ENCODE data around the gene SNX5.

Gene SNX5

GRCh38 chr20:17958373-17959256 is 10.0 kb downstream of the SNX5 start:
- no peak for DNase-seq

- DNase-seq: no peak
Observed at GRCh38 chr20:17957505-17958363, 10.9 kb downstream of the SNX5 start.

DNA sequence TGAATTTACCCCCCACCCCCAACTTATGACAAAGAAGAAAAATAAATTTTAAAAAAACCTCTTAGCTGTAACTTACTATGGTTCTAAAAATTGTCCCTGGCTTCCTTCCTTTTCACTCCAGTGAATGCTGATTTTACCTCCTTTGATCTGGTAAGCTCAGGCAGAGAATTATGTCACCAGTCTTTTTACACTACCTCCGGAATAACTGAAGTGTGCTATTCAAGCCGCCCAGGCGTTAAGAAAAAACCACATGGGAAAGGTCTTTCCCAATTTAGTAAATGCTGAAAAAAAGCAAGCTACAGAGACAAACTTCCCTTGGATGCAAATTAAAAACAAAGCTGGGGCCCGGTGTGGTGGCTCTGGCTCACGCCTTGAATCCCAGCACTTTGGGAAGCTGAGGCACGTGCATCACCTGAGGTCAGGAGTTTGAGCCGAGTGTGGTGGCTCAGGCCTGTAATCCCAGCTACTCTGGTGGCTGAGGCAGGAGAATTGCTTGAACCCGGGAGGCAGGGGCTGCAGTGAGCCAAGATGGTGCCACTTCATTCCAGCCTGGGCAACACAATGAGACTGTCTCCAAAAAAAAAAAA is 12.4 kb downstream of the SNX5 start:
- no peak for DNase-seq

DNA sequence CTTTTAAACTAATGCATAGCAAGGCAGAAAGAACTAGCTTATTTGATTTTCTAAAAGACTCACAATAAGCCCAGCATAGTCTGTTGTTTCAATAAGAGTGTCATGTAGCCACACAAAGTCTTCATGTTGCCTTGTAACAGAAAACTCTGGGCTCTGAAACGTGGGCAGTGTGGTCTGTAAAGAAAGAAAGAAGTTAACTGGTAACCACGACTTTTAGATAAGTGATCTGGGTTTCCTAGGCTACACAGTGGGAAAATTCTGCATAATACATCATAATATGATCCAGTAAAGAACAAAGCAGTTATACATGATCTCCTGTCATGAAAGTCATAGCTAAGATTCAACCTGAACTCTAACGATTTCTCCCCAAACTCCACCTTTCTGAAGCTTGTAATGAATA is 13.3 kb downstream of the SNX5 start:
- DNase-seq: no peak

DNA sequence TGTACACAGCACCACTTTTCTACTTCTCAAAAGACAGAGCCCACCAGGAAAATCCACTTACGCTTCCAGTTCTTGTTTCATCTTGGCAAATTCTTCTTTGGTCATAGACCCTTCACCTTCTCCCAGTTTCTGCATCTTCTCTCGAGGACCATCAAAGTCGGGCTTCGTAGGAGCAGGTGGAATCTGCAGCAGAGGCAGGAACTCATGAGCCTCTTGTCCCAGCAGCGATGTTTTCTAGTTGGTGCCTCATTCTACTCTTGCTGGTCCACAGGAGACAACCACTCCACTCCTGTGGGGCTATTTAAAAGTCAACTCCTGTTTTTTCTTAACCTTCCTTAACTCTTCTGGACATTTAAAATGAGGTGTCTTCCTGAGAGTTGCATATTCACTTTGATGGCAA is 14.7 kb downstream of the SNX5 start:
- DNase-seq: no peak

GRCh38 chr20:17952692-17953684 is 15.6 kb downstream of the SNX5 start:
- no peak for DNase-seq

DNA sequence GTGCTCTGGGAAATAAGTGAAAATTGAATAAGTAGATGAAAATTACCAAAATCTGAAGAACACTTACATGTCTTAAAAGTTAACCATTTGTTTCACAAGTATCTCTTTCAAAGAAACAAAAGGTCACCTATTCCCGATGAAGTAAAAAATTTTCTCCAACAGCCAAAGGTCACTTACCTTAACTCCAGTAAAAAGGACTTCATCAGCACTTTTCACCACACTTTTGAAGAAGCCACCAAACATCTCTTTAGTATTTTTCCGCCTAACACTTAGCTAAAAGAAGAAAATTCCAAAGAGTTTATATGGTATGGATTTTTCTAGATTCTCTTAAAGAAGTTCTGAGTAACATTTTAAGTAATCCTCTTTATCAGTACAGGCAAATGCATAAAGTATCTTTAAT is 17.3 kb downstream of the SNX5 start:
- DNase-seq: no peak

DNA sequence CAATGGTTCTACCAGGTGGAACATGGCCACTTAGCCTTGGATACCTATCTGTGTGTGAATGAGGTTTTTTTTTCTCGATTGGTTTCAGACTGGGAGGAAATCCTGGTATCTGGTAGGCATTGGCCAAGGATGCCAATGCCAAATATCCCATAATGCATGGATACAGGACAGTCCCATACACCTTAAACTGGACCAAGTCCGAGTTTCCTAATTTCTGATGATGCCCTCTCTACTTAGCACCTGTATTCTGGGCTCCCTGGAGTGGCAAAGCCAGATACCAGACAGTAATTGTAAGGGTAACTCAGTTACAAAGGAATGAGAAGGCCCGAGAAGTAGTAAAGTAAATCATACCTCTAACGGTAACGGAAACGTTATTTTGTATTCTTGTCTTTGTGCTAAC is 17.9 kb downstream of the SNX5 start:
- no peak for DNase-seq

DNA sequence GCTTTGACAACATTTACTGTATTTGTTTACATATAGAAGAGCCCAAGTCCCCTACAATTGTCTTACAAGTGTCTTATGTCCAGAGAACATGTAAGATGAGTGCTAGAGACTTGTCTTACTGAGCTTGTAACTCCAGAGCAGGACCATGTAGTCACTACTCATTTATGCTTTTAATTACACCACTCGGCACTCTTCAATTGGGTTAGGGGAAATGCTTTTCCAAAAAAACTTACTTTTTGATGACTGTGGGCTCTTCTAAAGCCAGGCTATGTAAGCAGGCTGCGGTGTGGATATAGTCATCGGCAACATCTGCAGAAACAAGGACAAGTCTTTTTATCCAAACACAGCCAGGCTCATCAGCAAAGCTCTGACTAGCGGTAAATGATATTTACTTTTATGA is 18.7 kb downstream of the SNX5 start:
- DNase-seq: no peak

- no peak for DNase-seq
Observed at GRCh38 chr20:17948442-17948841, 20.2 kb downstream of the SNX5 start.

- DNase-seq: no peak
Observed at GRCh38 chr20:17947474-17947815, 21.1 kb downstream of the SNX5 start.

GRCh38 chr20:17946572-17947473 is 21.8 kb downstream of the SNX5 start:
- no peak for DNase-seq

GRCh38 chr20:17946040-17946439 is 22.6 kb downstream of the SNX5 start:
- no peak for DNase-seq

DNA sequence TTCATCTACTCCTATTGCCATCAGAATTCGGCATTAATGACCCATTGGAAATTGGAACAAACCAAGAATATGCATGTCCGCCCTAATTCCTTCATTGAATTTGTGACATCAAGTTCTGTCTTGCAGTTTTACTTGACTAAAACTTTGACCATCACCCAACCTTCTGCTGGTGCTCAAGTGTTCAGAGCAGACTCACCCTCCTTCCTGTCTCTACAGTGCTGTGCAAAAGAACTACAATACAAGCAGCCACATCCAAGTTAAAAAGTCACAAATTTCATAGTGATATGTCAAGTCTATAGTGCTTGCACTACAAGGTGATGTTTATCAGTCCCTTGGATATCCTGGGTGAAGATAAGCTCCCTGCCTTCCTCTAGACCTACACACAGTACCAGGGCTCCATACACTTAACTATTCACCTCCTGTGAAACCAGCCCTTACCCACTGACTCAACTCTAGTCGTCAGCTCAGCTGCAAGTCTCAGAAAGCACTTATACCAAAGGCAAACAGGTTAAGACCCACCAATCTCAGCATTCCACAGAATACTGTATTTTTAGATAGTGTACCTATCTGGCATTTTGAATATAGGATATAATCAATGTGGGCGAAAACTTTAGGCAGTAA is 23.6 kb downstream of the SNX5 start:
- DNase-seq: no peak

DNA sequence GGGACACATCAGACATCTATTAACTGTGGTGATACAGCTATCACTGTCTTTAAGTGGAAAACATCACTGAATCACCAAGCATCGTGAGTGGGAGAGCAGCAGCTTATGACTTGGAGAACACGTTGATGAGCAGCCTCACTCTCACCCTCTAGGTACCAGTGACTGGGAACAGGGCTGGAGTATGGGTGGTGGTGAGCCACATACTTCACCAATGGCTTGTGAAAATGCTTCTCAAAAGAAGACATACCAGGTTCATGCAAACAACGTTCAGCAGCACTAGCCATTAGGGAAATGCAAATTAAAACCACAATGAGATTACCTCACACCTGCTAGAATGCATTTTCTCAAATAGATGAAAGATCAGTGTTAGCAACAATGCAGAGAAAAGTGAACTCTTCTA is 25.3 kb downstream of the SNX5 start:
- no peak for DNase-seq

- DNase-seq: no peak
Observed at GRCh38 chr20:17941826-17942196, 26.8 kb downstream of the SNX5 start.

DNA sequence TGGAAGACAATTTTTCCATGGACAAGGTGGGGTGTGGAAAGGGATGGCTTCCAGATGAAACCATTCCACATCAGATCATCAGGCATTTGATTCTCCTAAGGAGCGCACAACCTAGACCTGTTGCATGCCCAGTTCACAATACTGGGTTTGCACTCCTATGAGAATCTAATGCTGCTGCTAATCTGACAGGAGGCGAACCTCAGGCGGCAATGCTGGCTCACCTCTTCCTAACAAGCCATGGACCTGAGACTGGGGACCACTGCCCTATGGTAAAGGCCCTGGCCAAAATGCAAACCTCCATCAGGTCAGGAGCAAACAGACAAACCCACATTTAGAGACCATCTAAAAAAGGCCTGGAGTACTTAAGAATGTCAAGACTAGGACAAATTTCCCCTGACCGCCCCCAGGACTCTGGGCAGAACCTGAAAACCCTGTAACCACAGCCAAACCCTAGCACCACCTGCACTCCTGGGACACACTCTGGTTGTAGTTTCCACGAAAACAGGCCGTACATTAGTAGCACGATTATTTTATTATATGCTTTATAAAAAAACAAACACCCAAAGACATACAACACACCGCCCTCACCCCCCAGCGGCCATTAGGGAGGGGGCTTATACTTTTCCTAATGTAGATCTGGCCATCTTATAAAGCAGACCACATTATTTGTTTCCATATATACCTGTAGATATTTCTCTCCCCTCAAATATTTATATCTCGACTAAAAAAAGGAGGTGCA is 27.3 kb downstream of the SNX5 start:
- no peak for DNase-seq

- DNase-seq: no peak
Observed at GRCh38 chr20:17940224-17940971, 28.2 kb downstream of the SNX5 start.

- no peak for DNase-seq
Observed at GRCh38 chr20:17939622-17940223, 28.9 kb downstream of the SNX5 start.

Data from CD4-positive, alpha-beta T cell treated with Interleukin-6 for 4 hours (primary cell).